HS-27A (cell line): ENCODE measurements around the gene AFAP1L2.

Experiments
- DNase-seq: peaks from one replicate; pipeline ENCODE4 v3.0.0-alpha.2; 2012; ENCODE audit warnings: low read depth, missing footprints

The AFAP1L2 gene

GRCh38 chr10:114404171-114405010 is at the start of gene AFAP1L2:
AFAP1L2 (minus strand) TSS chr10:114404502; CDS start chr10:114404455, 47 bp downstream.
- DNase-seq = no peak

- DNase-seq = no peak
Observed at GRCh38 chr10:114453576-114453975, 49.3 kb upstream of the AFAP1L2 start.

DNA sequence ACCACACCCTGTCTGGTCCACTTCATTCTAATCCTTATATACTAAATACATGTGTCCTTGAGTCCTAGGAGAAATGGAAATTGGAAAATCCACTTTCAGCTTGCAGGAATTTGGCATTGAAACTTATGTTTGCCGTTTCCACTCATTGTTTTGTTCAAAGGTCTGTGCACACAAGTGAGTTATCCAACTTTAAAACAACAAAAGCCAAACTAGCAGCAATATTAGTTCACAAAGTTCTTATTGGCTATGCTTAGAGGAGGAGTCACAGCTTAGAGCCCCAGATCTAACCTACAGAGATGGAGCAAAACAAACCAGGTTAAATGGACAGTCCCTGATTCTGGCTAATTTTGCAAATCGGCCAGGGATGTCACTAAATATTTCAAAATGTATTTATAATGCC is 44.6 kb upstream of the AFAP1L2 start:
- DNase-seq = no peak

DNA sequence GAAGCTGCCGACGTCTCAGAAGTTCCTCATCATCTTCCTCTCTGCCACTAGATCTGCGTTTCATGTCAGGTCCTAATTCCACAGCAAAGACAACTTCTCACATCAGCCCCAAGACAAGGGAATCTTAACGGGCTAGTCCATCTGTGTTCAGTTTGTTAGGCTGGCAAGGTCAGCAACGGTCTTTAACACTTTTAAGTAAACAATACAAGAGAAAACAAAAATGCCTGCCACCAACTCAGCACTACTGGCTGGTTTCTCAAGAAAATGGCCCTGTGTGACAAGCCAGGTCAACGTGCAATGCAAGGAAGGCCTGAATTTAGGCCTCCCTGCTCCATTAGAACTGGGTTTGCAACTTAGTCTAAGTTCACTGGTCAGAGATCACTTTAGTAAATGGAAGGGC is 41.0 kb upstream of the AFAP1L2 start:
- no peak for DNase-seq

DNA sequence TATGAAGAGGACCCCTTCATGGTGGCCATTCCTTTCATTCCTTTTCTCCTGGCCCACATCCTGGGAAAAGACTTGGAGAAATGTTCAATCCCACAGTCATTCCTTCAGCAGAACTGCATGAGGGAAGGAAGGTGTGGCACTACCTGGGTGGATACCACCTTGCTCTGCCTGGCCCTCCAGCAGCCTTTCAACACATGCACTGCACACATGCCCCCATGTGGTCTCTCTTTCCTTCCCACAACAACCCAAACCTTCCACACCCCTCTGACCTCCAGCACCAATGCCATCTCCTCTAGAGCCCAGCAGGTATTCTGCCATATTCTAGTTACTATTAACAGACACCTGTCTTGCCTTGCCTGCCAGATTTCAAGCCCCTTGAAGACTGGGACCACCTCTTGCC is 40.5 kb upstream of the AFAP1L2 start:
- DNase-seq = no peak

- no peak for DNase-seq
Observed at GRCh38 chr10:114442091-114442630, 37.9 kb upstream of the AFAP1L2 start.

GRCh38 chr10:114441107-114441506 is 36.8 kb upstream of the AFAP1L2 start:
- DNase-seq = no peak

GRCh38 chr10:114437473-114438292 is 33.4 kb upstream of the AFAP1L2 start:
- DNase-seq = no peak

DNA sequence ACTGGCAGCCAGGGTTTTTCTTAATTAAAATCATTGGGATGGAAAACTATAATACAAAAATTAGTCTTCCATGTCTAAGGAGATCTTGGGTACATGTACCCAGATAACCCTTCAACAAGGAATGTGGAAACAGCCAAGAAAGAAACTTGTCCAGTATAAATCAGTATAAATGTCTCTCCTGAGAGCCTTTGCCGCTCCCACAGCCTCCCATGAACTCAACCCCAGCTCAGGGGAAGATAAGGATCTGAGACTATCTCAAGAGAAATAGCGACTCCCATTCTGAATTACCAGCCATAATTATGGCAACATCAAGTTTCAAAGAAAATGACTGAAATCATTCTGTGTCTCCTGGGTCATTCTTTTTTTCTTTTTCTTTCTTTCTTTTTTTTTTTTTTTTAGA is 32.6 kb upstream of the AFAP1L2 start:
- no peak for DNase-seq

DNA sequence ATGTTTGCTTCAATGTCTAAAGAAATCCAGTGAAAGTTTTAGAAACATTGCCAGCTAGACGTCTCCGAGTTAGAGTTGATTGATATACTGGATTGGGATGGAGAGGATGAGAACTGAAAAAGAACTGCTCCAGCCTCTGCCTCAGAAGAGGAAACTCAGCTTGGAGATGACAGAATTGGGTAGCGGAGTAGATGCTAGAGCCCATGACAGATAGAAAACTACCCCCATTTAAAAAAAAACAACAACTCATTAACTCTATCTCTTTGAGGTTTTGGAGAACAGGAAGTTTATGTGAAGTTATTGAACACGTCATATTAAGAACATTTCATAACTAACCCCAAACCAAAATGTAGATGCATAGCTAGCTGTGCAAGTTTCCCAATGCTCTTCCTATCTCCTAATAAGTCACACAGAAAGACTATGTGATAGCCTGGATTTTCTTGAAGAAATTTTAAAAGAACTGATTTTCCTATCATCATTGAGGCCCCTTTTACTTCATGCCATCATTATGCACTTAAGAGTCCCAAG is 28.3 kb upstream of the AFAP1L2 start:
- no peak for DNase-seq

GRCh38 chr10:114431414-114432135 is 27.3 kb upstream of the AFAP1L2 start:
- no peak for DNase-seq

DNA sequence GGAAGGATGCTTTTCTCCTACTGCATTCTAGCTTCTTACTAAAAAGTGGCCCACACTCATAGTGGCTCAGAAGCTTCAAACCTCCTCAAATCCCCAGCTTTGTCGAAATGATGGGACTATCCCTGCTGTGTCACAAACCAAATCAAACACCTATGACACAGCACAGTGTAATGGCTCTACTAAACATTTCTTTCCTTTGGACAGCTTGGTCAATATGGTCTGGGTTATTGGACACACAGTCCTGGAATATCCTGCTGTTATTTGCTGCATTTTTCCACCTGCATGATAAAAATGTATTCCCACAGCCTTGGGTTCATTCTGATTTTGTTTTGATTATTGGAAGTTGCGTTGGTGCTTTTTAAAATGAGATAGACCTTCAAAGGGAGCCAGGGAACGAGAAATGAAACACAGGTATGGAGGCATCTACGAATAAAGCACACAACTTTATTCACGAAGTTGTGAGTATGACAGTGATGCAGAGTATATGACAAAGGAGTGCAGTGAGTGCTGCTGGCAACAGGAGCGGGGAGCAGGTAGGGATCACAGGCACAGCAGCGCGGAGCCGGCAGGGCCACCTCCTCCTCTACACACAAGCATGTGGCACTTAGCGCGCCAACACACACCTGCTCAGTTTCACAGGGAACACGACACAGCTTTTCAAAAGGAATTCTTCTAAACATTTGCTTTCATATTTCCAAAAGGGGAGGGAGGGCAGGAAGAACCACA is 26.5 kb upstream of the AFAP1L2 start:
- no peak for DNase-seq

- DNase-seq = no peak
Observed at GRCh38 chr10:114429581-114430335, 25.5 kb upstream of the AFAP1L2 start.

DNA sequence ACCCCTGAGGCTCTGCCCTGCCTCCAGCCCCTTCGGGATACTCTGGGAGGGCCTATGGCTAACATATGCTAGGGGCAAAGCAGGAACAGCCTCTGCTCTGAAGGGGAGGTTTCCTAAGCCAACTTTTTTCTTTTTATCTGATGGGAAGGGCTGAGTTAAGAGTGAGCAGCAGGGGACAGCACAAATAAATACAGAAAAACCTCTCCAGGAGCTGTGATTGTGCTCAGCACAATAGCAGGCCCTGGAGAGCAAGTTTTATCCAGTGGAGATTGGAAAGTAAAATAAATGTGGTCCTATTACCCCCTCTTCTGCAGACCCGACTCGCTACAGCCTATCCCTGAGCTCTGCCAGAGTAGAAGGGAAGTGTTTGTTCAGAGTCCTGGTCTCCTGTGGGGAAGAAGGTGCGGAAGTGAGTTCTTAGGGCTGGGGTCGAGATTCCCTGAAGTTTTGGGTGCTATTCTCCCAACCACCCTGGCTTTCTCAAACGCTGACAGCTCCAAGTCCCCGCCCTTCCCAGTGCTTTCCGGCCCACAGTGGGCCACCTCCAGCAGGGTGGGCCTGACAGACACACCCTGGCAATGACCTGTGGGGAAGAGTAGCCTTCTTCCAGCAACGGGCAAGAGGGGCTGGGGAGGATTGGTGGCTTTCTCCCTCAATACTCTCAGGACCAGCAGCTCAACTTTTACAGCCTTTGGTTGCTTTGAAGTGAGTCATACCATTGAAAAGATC is 23.0 kb upstream of the AFAP1L2 start:
- no peak for DNase-seq

GRCh38 chr10:114426476-114426875 is 22.2 kb upstream of the AFAP1L2 start:
- no peak for DNase-seq

GRCh38 chr10:114420811-114421485 is 16.6 kb upstream of the AFAP1L2 start:
- no peak for DNase-seq

DNA sequence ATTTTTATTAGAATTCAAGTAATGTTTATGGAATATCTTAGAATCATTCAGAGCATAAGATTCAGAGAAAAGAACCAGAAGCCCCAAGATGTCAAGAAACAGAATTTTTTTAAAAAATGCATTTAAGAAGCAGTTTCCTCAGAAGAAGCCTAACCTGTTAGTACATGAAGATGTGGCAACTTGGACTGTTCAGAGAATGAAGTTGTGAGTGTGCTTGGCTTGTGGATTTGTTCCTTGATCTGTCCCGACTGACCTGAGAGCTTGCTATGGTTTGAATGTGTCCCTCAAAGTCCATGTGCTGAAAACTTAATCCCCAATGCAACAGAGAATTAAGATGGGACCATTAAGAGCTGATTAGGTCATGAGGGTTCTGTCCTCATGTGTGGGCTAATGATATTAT is 13.8 kb upstream of the AFAP1L2 start:
- no peak for DNase-seq

DNA sequence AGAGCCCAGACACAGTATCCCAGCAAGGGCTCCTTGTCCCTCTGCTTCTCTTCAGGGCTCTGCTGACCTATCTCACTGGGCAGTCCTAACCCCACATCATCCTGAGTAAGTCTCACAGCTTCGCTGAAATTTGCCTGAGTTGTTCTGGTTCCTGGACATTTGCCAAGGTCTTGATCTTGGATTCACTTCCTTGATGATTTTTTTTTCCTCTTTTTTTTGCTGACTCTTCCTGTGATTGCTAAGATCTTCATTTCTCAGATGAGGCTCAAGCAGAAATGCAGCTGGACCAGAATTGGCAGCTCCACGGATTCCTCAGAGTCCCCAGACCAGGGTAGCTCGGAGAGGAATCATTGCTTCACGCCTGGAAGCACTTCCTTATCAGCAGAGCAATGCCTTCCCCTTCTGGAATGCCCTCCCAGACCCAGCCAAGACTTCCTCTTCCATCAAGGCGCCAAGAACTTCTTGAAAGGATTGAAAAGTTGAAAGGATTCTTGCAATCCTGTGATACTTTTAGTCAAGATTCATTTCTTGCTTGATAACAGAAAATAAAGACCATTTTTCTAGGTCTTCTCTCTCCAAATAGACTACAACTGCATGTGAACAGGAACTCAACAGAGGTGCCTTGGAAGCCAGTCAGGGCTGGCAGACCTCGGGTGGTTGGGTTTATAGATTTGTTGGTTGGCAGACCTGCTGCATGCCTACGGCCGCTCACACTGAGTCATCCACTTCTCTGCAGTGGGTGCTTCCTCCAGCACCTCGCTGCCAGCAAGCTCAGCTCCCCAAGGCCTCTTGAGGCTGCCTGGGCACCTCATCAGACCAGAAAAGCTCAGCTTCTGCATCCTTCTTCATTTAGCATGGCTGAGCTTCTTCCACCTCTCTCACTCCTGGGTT is 8.8 kb upstream of the AFAP1L2 start:
- no peak for DNase-seq
